BJ (cell line): Measurements from ENCODE around the gene NFKBIE. TPM values are rescaled to one million over a fixed set of nuclear protein-coding genes. Genes with fewer than 3 reads are reported as not detected.

Experiments used
- CTCF ChIA-PET: fragments of 350-600 bp; formaldehyde crosslinking; extraction: SDS; loops from one replicate; lab custom pipeline; 2021; ENCODE audit warnings: antibody characterized with exemption, inconsistent platforms; lab: Yijun Ruan, JAX
- POLR2A ChIA-PET: fragments of 300-600 bp; sonication (Branson Sonifier 250); formaldehyde crosslinking; extraction: SDS; loops from one replicate; lab custom pipeline; 2021; ENCODE audit warnings: antibody characterized with exemption; lab: Charles Lee
- DNase-seq: peaks from one replicate; pipeline ENCODE4 v3.0.0-alpha.2; 2011; ENCODE audit warnings: low read depth
- H3K27me3 ChIP-seq: 2 replicates; pipeline ENCODE4 v1.6.0; 2011; ENCODE audit warnings: low read length; ENCODE audit not compliant: control insufficient read depth, insufficient read depth
- H3K36me3 ChIP-seq: 2 replicates; pipeline ENCODE4 v1.5.1; 2011; ENCODE audit warnings: low read length; ENCODE audit not compliant: control insufficient read depth, insufficient read depth
- H3K4me3 ChIP-seq: 2 replicates; pipeline ENCODE4 v1.5.1; 2011; ENCODE audit warnings: low read depth, mild to moderate bottlenecking, control low read depth, low read length
- polyA plus RNA-seq: library from polyadenylated mRNA; depleted of rRNA; stranded (reverse); fragments of >200 nt; gene quantifications from 2 replicates; pipeline ENCODE4 v1.2.3, GENCODE V29; 2011
- TF ChIP-seq, protein P1 (sequence below): IDR thresholded peaks from 2 replicates; pipeline ENCODE4 v1.5.1; 2011; ENCODE audit warnings: low read depth, mild to moderate bottlenecking, control low read depth, inconsistent platforms, low read length, moderate library complexity; ENCODE audit not compliant: insufficient read depth

The NFKBIE gene
- polyA plus RNA-seq, 1 experiment: 8.0 TPM

GRCh38 chr6:44298055-44298803 is 32.9 kb upstream of the NFKBIE start:
- DNase-seq: no peak
- no peak overlapping the region for H3K4me3 ChIP-seq
- H3K36me3 ChIP-seq: peaks cover 16% of the 10 kb centered on the region
- TF ChIP-seq, protein P1, sequence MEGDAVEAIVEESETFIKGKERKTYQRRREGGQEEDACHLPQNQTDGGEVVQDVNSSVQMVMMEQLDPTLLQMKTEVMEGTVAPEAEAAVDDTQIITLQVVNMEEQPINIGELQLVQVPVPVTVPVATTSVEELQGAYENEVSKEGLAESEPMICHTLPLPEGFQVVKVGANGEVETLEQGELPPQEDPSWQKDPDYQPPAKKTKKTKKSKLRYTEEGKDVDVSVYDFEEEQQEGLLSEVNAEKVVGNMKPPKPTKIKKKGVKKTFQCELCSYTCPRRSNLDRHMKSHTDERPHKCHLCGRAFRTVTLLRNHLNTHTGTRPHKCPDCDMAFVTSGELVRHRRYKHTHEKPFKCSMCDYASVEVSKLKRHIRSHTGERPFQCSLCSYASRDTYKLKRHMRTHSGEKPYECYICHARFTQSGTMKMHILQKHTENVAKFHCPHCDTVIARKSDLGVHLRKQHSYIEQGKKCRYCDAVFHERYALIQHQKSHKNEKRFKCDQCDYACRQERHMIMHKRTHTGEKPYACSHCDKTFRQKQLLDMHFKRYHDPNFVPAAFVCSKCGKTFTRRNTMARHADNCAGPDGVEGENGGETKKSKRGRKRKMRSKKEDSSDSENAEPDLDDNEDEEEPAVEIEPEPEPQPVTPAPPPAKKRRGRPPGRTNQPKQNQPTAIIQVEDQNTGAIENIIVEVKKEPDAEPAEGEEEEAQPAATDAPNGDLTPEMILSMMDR: no peak
- peaks cover 21% of the 10 kb centered on the region for H3K27me3 ChIP-seq
- POLR2A ChIA-PET: no interaction called here
- CTCF ChIA-PET: interaction anchor here (1.1 to 2.6 kb wide), 5 partner anchors 9 to 77 kb away, joined by 3 to 11 read pairs (median 4); partner anchors contain the start of gene AARS2

- TF ChIP-seq, protein P1: no peak
- H3K4me3 ChIP-seq: peak overlapping the region; percentile 30
- H3K36me3 ChIP-seq: peaks cover 11% of the 10 kb centered on the region
- H3K27me3 ChIP-seq: peaks cover 26% of the 10 kb centered on the region
- POLR2A ChIA-PET: no interaction called here
- no peak for DNase-seq
- CTCF ChIA-PET: interaction anchor here (0.9 to 2.6 kb wide), 9 partner anchors 7 to 129 kb away, joined by 3 to 15 read pairs (median 4); partner anchors contain the start of gene AARS2
Observed at GRCh38 chr6:44297063-44298038, 32.0 kb upstream of the NFKBIE start.

- Histone ChIP-seq H3K36me3 (peaks cover under 1% of the 10 kb centered on the region), H3K4me3 (no peak overlapping the region), H3K27me3 (peaks cover 37% of the 10 kb centered on the region)
- POLR2A ChIA-PET: no interaction called here
- DNase-seq: no peak
- CTCF ChIA-PET: interaction anchor here (1.4 to 2.1 kb wide), 5 partner anchors 10 to 58 kb away, joined by 3 to 15 read pairs (median 6); no protein-coding TSS in a partner anchor
- TF ChIP-seq, protein P1: no peak
Observed at GRCh38 chr6:44294832-44295791, 29.8 kb upstream of the NFKBIE start.

DNA sequence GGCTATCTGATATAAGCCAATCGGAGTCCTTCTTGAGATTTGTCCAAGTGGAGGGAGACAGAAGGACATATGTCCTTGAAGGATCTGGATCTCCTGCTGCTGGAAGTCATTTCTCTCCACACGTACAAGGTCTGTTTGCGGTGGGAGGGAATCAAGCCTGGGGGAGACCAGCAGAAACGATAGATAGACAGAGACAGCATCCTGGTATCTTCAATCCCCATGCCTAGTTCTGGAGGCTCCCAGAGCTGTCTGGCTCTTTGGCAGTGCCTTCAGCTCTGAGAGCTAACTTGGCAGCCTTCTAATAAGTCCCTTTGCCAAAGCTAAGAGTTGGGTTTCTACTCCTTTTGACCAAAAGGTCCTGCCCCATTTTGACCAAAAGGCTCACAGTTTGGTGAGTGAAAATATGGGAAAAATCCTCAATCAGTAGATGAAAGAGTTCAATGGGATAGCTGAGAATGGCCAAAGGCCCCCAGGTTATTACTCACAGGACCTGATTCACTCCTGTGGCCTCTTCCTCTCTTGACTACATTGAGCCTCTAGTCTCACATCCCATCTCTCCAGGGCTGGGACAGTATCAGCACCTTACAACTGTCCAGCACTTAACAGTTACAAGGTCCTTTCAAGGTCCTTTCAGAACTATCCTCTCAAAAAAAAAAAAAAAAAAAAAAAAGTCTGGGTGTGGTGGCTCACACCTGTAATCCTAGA is 27.5 kb upstream of the NFKBIE start:
- TF ChIP-seq, protein P1: no peak
- Histone ChIP-seq H3K27me3 (peaks cover 42% of the 10 kb centered on the region), H3K4me3 (no peak overlapping the region), H3K36me3 (no peaks in the 10 kb centered on the region)
- ChIA-PET POLR2A (no interaction called here), CTCF (interaction anchor here (0.7 to 1.4 kb wide), 7 partner anchors 10 to 59 kb away, joined by 3 to 5 read pairs (median 3); partner anchors contain the start of gene AARS2)
- no peak for DNase-seq
